Stimulated activated CD4-positive, alpha-beta T cell treated with anti-CD3 and anti-CD28 coated beads, Interleukin-2, amount 100 ng/mL, for 48 hours (primary cell): ENCODE measurements around the gene SAPCD1.

Experiments
- DNase-seq, 2 donors: peaks; one replicate each; pipeline ENCODE4 v3.0.0-alpha.2; 2020

The SAPCD1 gene

DNA sequence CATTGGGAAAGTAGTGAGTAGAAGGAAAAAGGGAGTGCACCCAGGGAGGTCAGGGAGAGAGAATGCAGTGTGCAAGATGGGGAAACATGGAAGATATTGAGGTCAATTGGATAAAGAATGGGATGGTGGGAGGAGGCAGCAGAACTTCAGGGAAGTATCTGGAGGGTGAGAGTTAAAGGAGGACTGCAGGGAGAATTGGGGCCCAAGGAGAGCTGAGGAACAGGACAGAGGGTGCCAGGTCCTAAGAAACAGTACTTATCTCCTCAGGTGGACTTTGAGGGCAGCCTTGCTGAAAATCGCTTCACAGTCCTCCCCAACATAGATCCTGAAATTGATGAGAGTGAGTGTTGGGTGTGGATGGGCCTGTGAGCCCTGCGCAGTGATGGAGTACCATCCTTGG lies 4.2 kb upstream of the SAPCD1 start:
- DNase-seq, result no peak

DNA sequence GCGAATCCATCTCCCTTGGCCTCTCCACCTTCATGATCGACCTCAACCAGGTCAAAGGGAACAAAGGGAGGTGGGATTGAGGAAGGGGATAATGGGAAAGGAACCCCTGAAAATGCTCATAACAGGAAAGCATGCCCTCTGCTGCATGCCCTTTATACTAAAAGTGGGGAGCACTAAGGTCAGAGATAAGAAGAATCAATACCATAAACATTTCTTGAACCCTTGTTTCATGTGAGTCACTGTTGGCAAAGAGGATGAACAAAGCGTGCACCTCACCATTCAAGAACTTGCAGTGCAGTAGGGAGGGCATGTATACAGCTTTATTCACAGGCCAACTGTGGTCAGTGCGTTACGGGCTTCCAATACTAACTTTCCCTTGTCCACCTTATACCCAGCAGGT lies 1.7 kb upstream of the SAPCD1 start:
- no peak for DNase-seq

DNA sequence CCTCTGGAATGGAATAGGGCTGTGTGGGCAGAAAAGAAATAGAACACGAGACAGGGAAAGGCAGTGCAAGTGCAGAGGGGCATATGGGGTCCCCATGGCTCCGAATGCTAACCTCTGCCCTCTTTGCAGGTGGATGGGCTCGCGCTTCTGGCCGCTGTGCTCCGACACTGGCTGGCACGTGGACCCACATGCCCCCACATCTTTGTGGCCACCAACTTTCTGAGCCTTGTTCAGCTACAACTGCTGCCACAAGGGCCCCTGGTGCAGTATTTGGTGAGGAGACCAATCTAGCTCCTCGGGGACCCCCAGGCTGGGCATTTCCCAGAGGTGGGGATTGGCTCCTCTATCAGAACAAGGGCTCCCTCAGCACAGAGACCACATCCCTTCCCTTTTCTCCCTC lies 1.1 kb upstream of the SAPCD1 start:
- DNase-seq, result no peak

DNA sequence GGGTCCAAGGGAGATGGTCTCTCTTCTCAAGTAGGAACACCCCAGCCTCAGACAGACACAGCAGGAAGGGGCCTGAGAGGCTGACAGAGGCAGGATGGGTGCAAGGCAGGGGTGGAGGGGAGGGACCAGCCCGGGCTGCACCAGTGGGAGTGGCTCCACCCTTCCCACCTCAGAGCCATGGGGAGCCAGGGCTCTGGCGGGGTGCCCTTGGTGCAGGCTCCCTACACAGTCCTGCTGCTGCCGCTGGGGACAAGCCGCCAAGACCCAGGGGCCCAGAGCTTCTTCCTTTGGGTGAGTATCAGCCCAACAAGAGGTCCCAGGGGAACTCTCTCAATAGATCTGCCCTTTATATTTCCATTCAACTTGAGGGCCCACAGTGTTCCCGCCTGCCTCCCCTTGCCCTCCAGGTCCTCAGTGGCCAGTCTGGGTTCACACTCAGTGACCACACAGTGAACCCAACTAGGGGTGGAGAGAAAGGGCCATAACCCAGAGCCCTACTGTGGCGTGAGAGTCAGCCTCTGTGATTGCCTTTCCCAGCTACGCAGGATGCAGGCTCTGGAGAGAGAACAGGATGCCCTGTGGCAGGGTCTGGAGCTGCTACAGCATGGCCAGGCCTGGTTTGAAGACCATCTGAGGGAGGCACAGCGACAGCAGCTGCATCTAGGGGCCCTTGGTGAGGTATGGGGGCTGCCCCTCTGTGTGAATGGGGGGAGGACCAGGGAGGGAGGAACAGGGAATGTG lies 592 bp downstream of the SAPCD1 start:
- DNase-seq, result no peak

DNA sequence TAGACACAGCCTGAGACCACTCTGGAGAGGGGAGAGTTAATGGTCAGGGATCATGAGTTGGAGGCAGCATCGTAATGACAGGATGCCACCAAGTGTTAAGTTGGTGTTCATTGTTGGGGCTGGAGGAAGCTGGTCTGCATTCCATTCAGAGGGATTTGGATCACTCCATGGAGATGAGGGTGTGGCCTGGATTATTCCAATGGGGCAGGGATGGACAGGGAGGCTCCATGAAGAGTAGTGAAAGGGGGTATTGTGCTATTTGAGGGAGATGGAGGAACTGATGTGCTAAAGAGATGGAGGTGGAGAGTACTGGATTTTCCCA lies 1.1 kb downstream of the SAPCD1 start:
- no peak for DNase-seq

DNA sequence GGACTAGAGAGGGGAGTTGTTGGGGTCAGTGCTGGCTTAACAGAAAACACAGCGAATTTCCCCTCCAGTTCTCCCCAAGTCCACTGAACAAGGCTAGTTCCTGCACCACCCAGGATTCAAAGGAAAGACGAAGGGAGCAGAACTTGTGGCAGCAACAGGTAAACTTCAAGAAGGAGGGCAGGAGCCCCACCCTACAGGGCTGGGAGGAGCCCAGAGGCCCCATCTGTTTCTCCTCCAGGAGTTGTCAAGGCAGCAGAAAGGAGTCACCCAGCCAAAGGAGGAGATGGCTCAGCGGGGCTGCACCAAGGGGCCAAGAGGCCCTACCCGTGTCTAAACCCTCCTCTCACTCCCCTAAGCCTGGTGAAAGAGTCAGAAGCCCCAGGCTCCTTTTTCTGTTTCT lies 1.7 kb downstream of the SAPCD1 start:
- no peak for DNase-seq

DNA sequence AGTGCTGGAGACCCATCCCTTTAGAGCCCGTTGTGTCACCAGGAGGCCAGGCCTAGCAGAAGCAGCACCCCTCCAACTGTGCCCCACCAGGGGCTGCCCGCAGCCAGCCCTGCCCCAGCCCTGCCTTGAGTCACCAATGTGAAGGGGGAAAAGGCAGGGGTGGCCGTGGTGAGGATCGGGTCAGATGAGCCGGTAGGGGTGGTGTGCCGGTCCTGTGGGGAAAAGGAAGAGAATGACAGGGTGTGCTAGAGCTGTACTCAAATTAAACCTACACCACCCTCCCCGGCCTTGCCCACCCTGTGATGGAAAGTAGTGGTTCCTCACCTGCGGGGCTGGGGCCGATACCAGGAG lies 3.1 kb downstream of the SAPCD1 start:
- no peak for DNase-seq

DNA sequence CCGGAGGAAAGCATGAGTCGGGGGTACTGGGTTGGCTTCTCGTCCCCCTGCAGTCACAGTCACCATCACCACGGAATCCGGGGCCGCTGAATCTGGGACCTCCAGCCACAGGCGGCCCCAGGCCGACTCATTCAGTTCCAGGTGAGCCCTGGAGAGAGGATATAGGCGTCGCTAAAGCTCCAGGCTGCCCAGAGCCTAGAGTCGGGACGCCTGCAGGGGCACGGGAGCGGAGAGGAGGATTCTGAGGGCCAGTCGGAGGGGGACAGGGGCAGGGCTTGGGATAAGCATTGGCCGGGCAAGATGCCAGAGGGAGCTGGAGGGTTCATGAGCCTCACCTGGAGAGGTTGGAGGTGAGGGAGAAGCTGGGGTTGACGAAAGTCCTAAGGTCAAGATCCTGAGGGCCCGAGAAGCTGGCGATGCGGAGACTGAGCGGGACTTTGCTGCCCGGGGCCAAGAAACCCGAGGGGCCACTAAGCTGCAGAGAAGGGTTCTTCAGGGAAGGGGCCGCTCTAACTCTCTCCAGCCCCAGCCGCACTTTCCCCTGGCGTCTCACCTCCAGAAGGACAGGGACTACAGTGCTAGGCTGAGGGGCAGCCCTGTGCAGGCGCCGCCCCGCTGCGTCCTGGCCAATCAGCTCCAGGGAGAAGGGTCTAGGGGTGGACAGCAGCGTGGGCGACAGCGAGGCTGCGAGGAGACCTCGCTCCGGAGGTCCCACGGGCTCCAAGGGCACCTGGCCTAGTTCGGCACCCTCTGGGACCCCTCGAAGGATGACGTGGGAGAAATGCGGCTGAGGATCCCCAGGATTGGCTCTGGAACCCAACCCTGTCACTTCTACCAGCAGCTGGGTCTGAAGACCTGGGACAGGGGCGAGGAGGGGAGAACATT lies 3.7 kb downstream of the SAPCD1 start:
- no peak for DNase-seq

DNA sequence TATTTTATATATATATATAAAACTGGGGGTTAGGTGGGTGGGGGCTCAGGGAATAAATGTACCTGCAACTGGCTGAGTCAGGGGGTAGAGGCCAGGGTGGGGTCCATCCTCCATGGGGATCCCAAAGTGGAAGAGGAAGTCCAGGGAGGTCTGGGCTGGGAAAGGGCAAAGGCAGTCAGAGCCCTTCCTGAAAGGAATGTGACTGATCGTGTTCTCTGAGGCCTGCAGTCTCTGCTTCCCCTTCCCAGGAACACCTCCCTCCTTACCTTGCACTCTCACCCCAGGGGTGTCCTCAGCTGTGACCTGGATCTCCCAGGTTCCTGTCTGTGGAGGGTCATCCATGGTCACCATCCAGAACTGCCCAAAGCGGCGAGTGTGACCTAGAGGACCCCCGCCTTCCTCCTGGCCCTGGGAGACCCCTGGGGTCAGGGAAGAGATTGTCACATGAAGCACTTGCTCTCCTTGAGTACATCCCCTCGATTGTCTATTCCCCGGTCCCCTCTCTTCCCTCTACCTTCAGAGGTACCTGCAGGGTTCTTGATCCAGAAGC lies 4.7 kb downstream of the SAPCD1 start:
- no peak for DNase-seq

DNA sequence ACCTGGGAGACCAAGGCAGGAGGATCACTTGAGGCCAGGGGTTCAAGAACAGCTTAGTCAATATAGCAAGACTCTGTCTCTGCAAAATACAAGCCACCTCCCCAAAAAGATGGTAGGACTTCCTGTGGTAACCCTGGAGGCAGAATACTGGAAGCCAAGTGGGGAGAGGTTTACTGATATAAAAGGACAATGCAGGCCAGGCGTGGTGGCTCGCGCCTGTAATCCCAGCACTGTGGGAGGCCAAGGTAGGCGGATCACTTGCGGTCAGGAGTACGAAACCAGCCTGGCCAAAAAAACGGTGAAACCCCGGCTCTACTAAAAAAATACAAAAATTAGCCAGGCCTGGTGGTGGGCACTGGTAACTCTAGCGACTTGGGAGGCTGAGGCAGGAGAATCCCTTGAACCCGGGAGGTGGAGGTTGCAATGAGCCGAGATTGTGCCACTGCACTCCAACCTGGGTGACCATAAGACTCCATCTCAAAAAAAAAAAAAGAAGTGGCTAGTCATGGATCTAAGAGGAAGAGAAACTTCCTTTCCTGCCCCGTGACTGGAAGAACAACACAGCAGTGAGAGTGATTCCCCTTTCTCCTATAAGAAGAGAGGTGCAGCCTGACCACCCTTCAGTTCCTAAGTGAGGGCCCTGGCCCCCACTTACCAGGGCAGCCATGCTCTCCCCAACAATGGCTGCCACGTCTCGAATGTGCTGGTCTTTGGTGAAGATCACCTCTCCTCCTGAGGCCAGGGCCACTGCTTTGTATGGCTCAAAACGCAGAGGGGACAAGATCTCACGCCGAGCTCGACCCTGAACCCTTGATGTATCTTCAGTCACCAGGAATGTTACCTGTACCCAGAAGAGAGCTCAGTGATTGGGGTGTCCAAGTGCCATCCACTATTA lies 6.2 kb downstream of the SAPCD1 start:
- DNase-seq, result no peak

DNA sequence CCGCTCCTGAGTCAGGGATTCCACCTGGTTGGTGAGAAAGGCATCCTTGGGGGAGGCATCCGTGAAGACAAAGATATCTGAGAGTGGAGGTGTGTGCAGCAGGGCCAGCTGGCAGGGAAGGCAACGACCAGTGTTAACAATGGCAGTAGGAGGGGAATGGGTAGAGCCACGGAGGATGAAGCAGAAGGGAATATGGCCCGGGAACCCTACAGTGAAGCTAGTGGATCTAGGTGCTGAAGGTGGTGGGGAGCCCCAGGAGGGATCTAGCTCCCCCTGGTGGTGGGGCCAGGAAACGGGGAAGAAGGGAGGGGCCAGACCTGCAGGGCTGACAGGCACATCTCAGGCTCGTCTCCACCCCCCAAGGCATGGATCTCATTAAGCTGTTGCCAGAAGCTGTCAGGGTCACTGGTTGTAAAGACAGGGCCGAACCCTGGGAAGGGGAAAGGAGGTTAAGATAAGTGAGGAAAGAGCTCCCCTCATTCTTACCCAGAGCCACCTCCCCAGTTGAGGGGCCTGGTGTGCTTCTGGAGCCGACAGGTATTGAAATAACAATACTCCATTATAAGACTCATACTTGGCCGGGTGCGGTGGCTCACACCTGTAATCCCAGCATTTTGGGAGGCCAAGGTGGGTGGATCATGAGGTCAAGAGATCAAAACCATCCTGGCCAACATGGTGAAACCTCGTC lies 7.4 kb downstream of the SAPCD1 start:
- DNase-seq, result peak; percentile 82

DNA sequence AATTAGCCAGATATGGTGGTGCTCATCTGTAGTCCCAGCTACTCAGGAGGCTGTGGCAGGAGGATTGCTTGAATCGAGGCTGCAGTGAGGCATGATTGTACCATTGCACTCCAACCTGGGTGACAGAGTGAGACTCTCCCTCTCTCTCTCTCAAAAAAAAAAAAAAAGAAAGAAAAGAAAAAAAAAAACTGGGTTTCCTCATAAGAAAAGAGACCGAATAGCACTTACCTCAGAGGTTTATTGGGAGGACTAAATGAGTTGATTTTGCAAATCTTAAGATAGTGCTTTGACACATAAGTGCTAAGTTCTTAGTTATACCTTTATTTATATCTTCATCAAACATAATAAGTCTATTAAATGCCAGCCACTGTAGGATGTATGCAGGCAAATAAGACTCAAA lies 8.4 kb downstream of the SAPCD1 start:
- DNase-seq, result no peak

DNA sequence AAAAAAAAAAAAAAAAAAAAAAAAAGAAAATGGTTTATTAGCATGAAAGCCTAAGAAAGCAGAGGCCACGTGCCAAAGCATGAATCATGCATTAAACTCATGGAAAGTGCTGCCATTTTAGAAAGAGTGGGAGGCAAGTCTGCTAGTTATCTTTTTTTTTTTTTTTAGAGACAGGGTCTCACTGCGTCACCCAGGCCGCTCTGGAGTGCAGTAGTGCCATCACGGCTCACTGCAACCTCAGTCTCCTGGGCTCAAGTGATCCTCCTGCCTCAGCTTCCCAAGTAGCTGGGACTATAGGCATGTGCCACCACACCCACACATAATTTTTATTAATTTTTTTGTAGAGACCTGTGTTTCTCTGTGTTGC lies 9.5 kb downstream of the SAPCD1 start:
- DNase-seq, result no peak

DNA sequence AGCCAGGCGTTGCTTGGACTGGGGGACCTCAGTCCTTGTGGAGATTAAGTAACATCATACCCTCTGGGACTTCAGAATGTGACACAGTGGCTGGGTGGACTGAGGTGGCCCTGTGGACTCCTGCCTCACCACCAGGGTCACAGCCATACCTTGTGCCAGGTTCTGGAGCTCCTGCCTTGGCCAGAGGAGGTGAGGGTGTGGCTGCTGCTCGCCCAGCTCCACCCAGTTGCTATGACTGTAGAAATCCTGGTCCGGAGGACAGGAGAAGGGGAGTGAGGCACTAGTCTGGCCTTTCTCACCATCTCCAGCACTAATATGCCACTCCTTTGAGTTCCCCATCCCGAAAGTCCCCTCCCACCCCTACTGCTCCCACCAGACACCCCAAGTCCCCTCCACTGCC lies 12.7 kb downstream of the SAPCD1 start:
- no peak for DNase-seq

DNA sequence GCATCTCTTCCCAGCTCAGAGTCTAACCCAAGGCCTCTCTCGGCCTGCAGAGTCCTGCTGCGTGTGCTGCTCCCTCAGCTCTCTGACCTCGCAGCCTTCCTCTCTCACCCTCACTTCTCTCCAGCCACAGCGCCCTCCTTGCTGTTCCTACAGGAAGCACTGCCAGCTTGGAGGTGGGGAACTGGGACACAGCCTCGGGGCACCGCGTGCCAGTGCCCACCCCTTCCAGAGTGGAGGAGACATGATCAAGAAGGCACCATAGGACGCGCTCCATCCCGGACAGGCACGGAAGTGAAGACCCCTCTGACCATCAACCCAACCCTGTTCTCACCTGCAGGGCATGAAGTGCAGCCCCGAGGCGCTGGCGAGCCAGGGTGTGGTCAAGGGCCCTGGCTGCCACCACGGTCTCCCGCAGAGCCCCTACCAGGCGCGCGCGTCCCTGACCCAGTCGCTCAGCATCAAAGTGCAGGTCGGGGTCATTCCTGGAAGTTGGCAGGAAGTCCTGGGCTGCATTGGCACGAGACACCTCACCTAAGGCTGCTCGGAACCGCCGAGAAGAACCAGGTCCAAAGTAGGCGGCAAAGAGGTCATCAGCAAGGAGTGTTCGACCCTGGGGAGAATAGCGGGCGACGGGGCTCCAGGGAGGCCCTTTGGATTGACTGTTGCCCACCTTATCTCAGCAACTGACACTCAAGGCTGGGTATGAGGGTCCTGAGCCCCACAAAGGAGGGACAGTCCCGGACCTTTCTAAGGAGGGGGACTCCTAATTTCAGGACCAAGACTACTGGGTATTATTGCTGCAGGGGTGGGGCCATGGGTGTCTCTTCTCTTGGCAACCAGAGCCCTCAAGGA lies 13.4 kb downstream of the SAPCD1 start:
- DNase-seq, result no peak

DNA sequence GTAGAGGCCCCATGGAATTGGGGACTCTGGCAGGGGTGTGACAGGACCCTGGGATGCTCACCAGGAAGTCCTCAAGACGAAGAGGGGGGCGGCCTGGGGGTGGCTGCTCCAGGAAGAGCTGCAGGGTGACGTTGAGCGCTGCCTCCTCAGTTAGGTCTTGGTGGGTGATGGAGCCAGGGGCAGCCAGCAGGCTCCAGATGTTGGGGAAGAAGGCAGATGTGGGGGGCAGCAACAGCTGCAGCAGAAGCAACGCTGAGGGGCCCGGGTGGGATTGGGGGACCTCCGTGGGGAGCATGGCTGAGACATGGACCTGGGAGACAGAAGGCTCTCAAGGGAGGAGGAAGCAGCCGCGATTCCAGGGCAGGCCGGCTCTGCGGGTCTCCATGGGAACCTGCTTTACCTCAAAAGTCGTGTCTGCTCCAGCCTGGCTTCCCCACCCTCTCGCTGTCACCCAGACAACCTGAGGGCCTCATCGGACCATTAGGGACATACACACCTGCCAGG lies 14.1 kb downstream of the SAPCD1 start:
- no peak for DNase-seq

DNA sequence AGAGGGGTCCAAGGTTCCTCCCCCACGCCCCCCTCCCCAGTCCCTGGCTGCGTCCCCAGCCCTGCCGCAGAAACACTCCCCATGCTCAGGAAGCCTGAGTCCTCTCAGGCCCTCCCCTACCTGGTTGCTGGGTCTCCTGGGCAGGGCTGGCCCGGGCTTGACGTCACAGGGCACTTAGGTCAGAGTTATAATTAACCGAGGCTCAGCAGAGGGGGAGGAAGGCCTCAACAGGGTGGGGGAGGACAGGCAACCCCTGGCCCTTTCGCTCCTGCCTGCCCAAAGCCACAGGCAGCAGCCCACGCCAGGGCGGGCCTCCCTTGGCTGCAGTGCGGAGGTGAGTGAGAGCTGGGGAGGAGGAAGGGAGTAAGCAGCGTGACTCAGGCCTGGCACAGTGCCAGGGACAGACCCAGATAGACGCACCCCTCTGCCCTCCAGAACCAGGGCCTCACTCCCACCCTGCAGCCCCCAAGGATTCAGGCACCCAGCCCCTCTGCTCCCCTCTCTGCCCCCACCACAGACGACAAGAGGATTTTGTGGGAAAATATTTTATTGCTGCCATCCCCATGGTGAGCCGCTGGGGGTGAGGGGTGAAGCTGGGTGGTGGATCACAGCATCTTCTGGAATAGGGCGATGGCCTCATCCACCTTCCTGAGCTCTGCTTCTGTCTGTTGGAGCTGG lies 14.7 kb downstream of the SAPCD1 start, which contains the start of gene VWA7:
Gene VWA7 (minus strand): TSS at position 340 of the 678 bp plus-strand sequence. CDS start 549 bp downstream, outside the sequence.
- peak; percentile 63 to 71 for DNase-seq

DNA sequence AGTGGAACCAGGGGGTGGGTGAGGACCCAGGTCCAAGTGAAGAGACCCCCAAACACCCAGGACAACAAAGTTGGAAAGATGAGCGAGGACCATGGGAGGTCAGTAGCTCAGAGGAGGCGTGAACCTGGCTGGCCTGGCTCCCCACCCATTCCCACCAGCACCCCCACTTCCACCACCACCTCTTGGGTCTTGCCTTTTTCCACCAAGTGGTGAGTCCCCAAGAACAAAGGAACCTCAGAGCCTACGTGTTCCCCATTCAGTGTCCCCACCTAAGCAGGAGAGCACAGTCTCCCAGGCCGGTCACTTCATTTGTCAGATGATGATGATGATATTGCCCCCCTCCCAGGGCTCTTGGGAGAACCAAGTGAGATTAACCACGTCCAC lies 15.2 kb downstream of the SAPCD1 start:
- no peak for DNase-seq

DNA sequence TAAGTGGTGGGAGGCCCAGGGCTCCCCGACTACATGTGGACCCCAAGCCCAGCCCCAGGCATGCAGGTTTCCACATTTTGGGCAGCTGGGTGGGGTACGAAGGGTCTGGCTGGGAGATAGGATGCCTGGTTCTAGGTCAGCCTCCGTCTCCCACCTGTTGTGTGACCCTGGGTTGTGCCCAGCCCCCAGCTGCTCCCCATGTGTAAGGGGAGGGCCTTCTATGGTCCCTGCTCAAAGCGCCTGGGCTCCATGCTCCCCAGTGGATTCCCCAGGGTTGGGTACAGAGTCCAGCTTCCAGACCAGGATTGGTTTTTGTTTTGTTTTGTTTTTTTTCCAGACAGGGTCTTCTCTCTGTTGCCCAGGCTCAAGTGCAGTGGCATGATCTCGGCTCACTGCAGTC lies 15.7 kb downstream of the SAPCD1 start:
- no peak for DNase-seq

DNA sequence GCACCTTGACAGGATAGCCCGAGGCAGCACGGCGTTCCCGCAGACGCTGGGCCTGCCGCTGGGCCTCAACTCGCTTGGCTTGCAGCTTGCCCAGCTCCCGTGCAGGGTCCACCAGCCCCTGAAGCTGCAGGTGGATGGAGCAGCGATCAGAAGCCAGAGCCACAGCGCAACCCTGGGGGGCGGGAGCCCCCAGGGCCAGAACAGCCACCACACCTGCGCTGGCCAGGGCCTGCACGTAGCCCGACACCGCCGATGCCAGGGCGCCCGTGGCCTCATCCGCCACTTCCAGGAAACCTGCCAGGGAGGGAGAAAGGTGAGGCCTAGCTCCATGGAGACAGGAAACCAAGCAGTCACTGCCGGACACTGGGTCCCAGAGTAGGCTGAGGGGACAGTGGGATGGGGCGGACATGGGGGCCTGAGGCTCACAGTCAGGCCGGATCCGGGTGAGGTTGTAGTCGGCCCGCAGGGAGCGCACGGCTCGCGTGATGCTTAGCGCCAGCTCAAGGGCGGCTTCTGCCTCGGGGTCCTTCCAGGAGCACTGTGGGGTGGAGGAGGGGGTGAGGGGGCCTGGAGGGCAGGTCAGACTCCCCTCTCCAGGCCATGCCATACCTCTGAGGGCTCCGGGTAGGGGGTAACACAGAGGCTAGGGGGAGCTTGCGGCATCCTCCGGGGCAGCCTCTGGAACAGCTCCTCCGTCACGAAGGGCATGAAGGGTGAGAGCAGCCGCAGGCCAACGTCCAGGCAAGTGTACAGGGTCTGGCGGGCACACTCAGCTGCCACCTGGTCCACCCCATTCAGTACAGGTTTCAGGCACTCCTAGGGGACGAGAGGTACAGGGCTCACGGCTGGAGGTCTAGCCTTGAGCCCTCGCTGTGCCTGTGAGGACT lies 16.8 kb downstream of the SAPCD1 start:
- DNase-seq, result no peak
